SU-DHL-6 (cell line): ENCODE data around the gene PDCD4.

Experiments used
- EZH2phosphoT487 ChIP-seq: fragments of 200-600 bp; sonication (generic), shearing (Covaris generic); conservative IDR thresholded peaks from 2 replicates; pipeline ENCODE4 v1.6.1; 2018; ENCODE audit warnings: mild to moderate bottlenecking, antibody characterized with exemption, low read length, moderate library complexity, mixed read lengths
- TF ChIP-seq, protein P1 (sequence below): fragments of 200-600 bp; sonication (generic); IDR thresholded peaks from one replicate; pipeline ENCODE4 v1.5.1; 2017; ENCODE audit warnings: antibody characterized with exemption, mild to moderate bottlenecking, low read length, moderate library complexity; ENCODE audit not compliant: insufficient read depth, poor library complexity, severe bottlenecking

- TF ChIP-seq, protein P1, sequence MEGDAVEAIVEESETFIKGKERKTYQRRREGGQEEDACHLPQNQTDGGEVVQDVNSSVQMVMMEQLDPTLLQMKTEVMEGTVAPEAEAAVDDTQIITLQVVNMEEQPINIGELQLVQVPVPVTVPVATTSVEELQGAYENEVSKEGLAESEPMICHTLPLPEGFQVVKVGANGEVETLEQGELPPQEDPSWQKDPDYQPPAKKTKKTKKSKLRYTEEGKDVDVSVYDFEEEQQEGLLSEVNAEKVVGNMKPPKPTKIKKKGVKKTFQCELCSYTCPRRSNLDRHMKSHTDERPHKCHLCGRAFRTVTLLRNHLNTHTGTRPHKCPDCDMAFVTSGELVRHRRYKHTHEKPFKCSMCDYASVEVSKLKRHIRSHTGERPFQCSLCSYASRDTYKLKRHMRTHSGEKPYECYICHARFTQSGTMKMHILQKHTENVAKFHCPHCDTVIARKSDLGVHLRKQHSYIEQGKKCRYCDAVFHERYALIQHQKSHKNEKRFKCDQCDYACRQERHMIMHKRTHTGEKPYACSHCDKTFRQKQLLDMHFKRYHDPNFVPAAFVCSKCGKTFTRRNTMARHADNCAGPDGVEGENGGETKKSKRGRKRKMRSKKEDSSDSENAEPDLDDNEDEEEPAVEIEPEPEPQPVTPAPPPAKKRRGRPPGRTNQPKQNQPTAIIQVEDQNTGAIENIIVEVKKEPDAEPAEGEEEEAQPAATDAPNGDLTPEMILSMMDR, result no peak
- TF ChIP-seq EZH2phosphoT487, result no peak
Observed at GRCh38 chr10:110845756-110846620, 25.7 kb upstream of the PDCD4 start.
